A549 (cell line): Measurements from ENCODE around the gene LDLRAD1. TPM values are rescaled to one million over a fixed set of nuclear protein-coding genes. Genes with fewer than 3 reads are reported as not detected.
A peak's percentile ranks its signal among the peaks of the same experiment; 100 is the strongest.

ENCODE experiments used
- ATAC-seq, 2 experiments: fragments of 200-7000 bp in 1 of 2; fragments of >200 bp in 1 of 2; cut with Nextera tagmentation in 1 of 2; cut with Tn5 transposase in 1 of 2; 3 replicates each; pipeline versions ENCODE4 v1.8.0 to v1.9.1; 2018 to 2020; ENCODE audit warnings: mild to moderate bottlenecking in 1 of 2, moderate library complexity in 1 of 2
- CTCF ChIA-PET: fragments of 300-600 bp; sonication (Branson Sonifier 250); formaldehyde crosslinking; extraction: SDS; loops from one replicate; lab custom pipeline; 2021; ENCODE audit warnings: antibody characterized with exemption, inconsistent platforms; lab: Yijun Ruan, JAX
- POLR2A ChIA-PET: fragments of 350-600 bp; formaldehyde crosslinking; extraction: SDS; loops from one replicate; lab custom pipeline; 2021; ENCODE audit warnings: antibody characterized with exemption, inconsistent platforms; lab: Yijun Ruan, JAX
- DNase-seq, 2 experiments: peaks; one replicate each; pipeline versions ENCODE4 v3.0.0 to v3.0.0-alpha.2; 2011 to 2016; ENCODE audit warnings: low read depth in 1 of 2, low spot score in 1 of 2
- FAIRE-seq: peaks from 2 replicates; lab custom pipeline; 2011; peaks lifted over from hg19 to GRCh38; lab: Jason Lieb, UNC
- H3K27ac ChIP-seq, 2 experiments: fragments of >200 bp; sonication (Bioruptor Twin); formaldehyde crosslinking; 3 replicates each; pipeline ENCODE4 v1.5.1; 2016 to 2017
- H3K4me1 ChIP-seq: fragments of >200 bp; sonication (Bioruptor Twin); formaldehyde crosslinking; 3 replicates; pipeline ENCODE4 v1.6.1; 2016
- H3K4me2 ChIP-seq: fragments of >200 bp; sonication (Bioruptor Twin); formaldehyde crosslinking; 3 replicates; pipeline ENCODE4 v1.6.1; 2016
- H3K4me3 ChIP-seq: fragments of >200 bp; sonication (Bioruptor Twin); formaldehyde crosslinking; 3 replicates; pipeline ENCODE4 v1.5.1; 2016
- H3K9me3 ChIP-seq: fragments of >200 bp; sonication (Bioruptor Twin); formaldehyde crosslinking; 3 replicates; pipeline ENCODE4 v1.6.1; 2016
- BHLHE40 ChIP-seq: IDR thresholded peaks from 2 replicates; pipeline ENCODE4 v1.6.1; 2012; ENCODE audit warnings: low read depth, low read length, inconsistent platforms
- CBX2 ChIP-seq: fragments of 200-600 bp; sonication (generic); IDR thresholded peaks from 2 replicates; pipeline ENCODE4 v1.6.1; 2016; ENCODE audit warnings: low read depth, mild to moderate bottlenecking, borderline replicate concordance
- CHD4 ChIP-seq: fragments of 200-600 bp; sonication (generic); IDR thresholded peaks from 2 replicates; pipeline ENCODE4 v1.6.1; 2016; ENCODE audit warnings: antibody characterized with exemption, mild to moderate bottlenecking, borderline replicate concordance
- EHMT2 ChIP-seq: fragments of 200-600 bp; sonication (generic); IDR thresholded peaks from 2 replicates; pipeline ENCODE4 v1.6.1; 2016; ENCODE audit warnings: antibody characterized with exemption, low read depth, mild to moderate bottlenecking, moderate library complexity
- ESRRA ChIP-seq: fragments of 150-350 bp; IDR thresholded peaks from 2 replicates; pipeline ENCODE4 v1.6.1; 2014; ENCODE audit warnings: mild to moderate bottlenecking, low read length, borderline replicate concordance
- FOSB ChIP-seq: fragments of 250-450 bp; sonication (Bioruptor Pico); IDR thresholded peaks from 2 replicates; pipeline ENCODE4 v1.5.0; 2020; ENCODE audit warnings: mild to moderate bottlenecking, moderate library complexity
- FOSL2 ChIP-seq, 2 experiments: fragments of 450-650 bp in 1 of 2; fragments of >200 bp in 1 of 2; sonication (Bioruptor Twin) in 1 of 2; formaldehyde crosslinking; IDR thresholded peaks; 2 replicates each; pipeline versions ENCODE4 v1.5.0 to v1.6.1; 2016 to 2020; ENCODE audit warnings: mild to moderate bottlenecking in 1 of 2, moderate library complexity in 1 of 2
- FOXS1 ChIP-seq: fragments of 250-450 bp; sonication (Bioruptor Pico); IDR thresholded peaks from 2 replicates; pipeline ENCODE4 v1.5.0; 2020; ENCODE audit warnings: mild to moderate bottlenecking, moderate library complexity
- HDAC2 ChIP-seq: fragments of 200-600 bp; sonication (generic); IDR thresholded peaks from 2 replicates; pipeline ENCODE4 v1.6.1; 2016
- HEYL ChIP-seq: fragments of 250-450 bp; sonication (Bioruptor Pico); IDR thresholded peaks from 2 replicates; pipeline ENCODE4 v1.8.0; 2021; ENCODE audit warnings: mild to moderate bottlenecking, moderate library complexity
- HOXA7 ChIP-seq: fragments of 250-450 bp; sonication (Bioruptor Pico); IDR thresholded peaks from 2 replicates; pipeline ENCODE4 v1.5.0; 2020; ENCODE audit warnings: mild to moderate bottlenecking, moderate library complexity
- HOXB13 ChIP-seq: fragments of 250-450 bp; sonication (Bioruptor Pico); IDR thresholded peaks from 2 replicates; pipeline ENCODE4 v1.5.0; 2020; ENCODE audit warnings: low read depth, mild to moderate bottlenecking, moderate library complexity
- JUN ChIP-seq, 2 experiments: fragments of >200 bp; sonication (Bioruptor Twin); formaldehyde crosslinking; IDR thresholded peaks; 2 replicates in 1 of 2; 3 replicates in 1 of 2; pipeline ENCODE4 v1.6.1; 2016 to 2017
- JUNB ChIP-seq: fragments of >200 bp; sonication (Bioruptor Twin); formaldehyde crosslinking; IDR thresholded peaks from 2 replicates; pipeline ENCODE4 v1.6.1; 2016
- MAZ ChIP-seq: fragments of 150-350 bp; IDR thresholded peaks from 2 replicates; pipeline ENCODE4 v1.6.1; 2014; ENCODE audit warnings: antibody characterized with exemption, low read depth, low read length, borderline replicate concordance
- NR3C1 ChIP-seq: fragments of >200 bp; sonication (Bioruptor Twin); formaldehyde crosslinking; IDR thresholded peaks from 3 replicates; pipeline ENCODE4 v1.6.1; 2017
- PHF8 ChIP-seq: fragments of 200-600 bp; sonication (generic); IDR thresholded peaks from 2 replicates; pipeline ENCODE4 v1.6.1; 2016; ENCODE audit warnings: low read depth, mild to moderate bottlenecking, antibody characterized with exemption, moderate library complexity, borderline replicate concordance
- POLR2A ChIP-seq: IDR thresholded peaks from 2 replicates; pipeline ENCODE4 v1.6.1; 2012; ENCODE audit warnings: mild to moderate bottlenecking, low read length
- RARB ChIP-seq: fragments of 250-450 bp; sonication (Bioruptor Pico); IDR thresholded peaks from 2 replicates; pipeline ENCODE4 v1.8.0; 2021; ENCODE audit warnings: mild to moderate bottlenecking, moderate library complexity
- RCOR1 ChIP-seq: fragments of 150-350 bp; IDR thresholded peaks from 2 replicates; pipeline ENCODE4 v1.6.1; 2014; ENCODE audit warnings: antibody characterized with exemption, low read length, low read depth
- RFX5 ChIP-seq: fragments of 450-650 bp; IDR thresholded peaks from 2 replicates; pipeline ENCODE4 v1.7.1; 2014; ENCODE audit warnings: antibody characterized with exemption, mild to moderate bottlenecking, moderate library complexity
- RNF2 ChIP-seq: fragments of 200-600 bp; sonication (generic); IDR thresholded peaks from 2 replicates; pipeline ENCODE4 v1.6.1; 2016; ENCODE audit warnings: low read depth, mild to moderate bottlenecking, antibody characterized with exemption, moderate library complexity, borderline replicate concordance
- SMC3 ChIP-seq: fragments of >200 bp; sonication (Bioruptor Twin); formaldehyde crosslinking; IDR thresholded peaks from 3 replicates; pipeline ENCODE4 v1.6.1; 2018; ENCODE audit warnings: inconsistent platforms
- ZC3H11A ChIP-seq: fragments of 450-650 bp; IDR thresholded peaks from 2 replicates; pipeline ENCODE4 v1.6.1; 2014; ENCODE audit warnings: antibody characterized with exemption, mild to moderate bottlenecking
- WGBS: methylation state at CpG from one replicate; pipeline ENCODE4 v1.1.6; 2017; ENCODE audit errors: missing lambda C conversion rate; 5-methylcytosine and 5-hydroxymethylcytosine counted together
- polyA plus RNA-seq, 4 experiments: library from polyadenylated mRNA; depleted of rRNA in 3 of 4; stranded (reverse); fragments of >200 nt; fragmentation: RNase III in 1 of 4; extraction: RNeasy Plus Mini Kit Qiagen cat#74134 plus additional on column Dnase treatment in 1 of 4; gene quantifications; 2 replicates in 3 of 4; 3 replicates in 1 of 4; pipeline ENCODE4 v1.2.3, GENCODE V29; 2011 to 2017
- TF ChIP-seq, protein P1 (sequence below): fragments of 250-450 bp; sonication (Bioruptor Pico); IDR thresholded peaks from 2 replicates; pipeline ENCODE4 v1.5.0; 2020; ENCODE audit warnings: low read depth, mild to moderate bottlenecking, moderate library complexity
- TF ChIP-seq, protein P2 (sequence below): fragments of 200-600 bp; sonication (generic); IDR thresholded peaks from 2 replicates; pipeline ENCODE4 v1.6.1; 2016; ENCODE audit warnings: antibody characterized with exemption, mild to moderate bottlenecking, moderate library complexity
- TF ChIP-seq, protein P3 (sequence below): fragments of 150-350 bp; IDR thresholded peaks from 2 replicates; pipeline ENCODE4 v1.6.1; 2014; ENCODE audit warnings: low read depth, mild to moderate bottlenecking, low read length
- TF ChIP-seq, protein P4 (sequence below): fragments of 250-450 bp; sonication (Bioruptor Pico); IDR thresholded peaks from 2 replicates; pipeline ENCODE4 v1.5.0; 2021; ENCODE audit warnings: mild to moderate bottlenecking, moderate library complexity, borderline replicate concordance
- TF ChIP-seq, protein P5 (sequence below): fragments of >200 bp; sonication (Bioruptor Twin); formaldehyde crosslinking; IDR thresholded peaks from 2 replicates; pipeline ENCODE4 v1.6.1; 2016

The LDLRAD1 gene
- polyA plus RNA-seq, 2 of the 4 experiments (the other 2 are of a cell fraction) = 0.06 TPM; not detected in 1

DNA sequence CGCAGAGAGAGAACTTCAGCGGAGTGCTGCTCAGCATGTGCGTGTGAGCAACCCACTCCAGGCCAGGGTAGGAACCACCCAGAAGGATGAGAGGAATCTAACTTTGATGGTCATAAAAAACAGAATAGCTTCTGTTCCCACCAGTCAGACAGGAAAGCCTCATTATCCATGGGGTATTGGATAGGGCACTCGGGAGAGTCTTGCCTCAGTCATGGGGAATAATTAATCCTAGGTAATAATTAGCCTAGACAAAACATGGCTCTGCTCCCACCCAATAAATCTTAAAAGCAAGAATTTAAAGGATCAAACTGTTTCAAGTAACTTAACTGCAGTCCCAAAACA is 35.3 kb downstream of the LDLRAD1 start:
- Histone ChIP-seq H3K4me1 (no peaks in the 10 kb centered on the region), H3K4me2 (peak overlapping the region; percentile 26; the same call in 1 of the 3 replicates), H3K9me3 (no peaks in the 10 kb centered on the region), H3K4me3 (no peak overlapping the region), H3K27ac (no peak overlapping the region; a peak in 1 of 6 replicates)
- no peak for FAIRE-seq
- no peak for DNase-seq
- WGBS = 92% methylated on average over 3 of the region's 4 CpGs
- CTCF ChIA-PET = interaction anchor here (1.1 kb wide), 1 partner anchor 33 kb away, joined by 3 read pairs; no protein-coding TSS in a partner anchor
- no peak for TF ChIP-seq POLR2A
- no peak for TF ChIP-seq HEYL (CRISPR knock-in tag)
- no peak for TF ChIP-seq MAZ
- TF ChIP-seq RFX5 = no peak
- TF ChIP-seq EHMT2 = no peak
- TF ChIP-seq ESRRA = no peak
- no peak for TF ChIP-seq ZC3H11A
- TF ChIP-seq SMC3 = no peak
- TF ChIP-seq NR3C1 = no peak
- no peak for TF ChIP-seq RCOR1
- TF ChIP-seq FOSL2 (IDR thresholded peaks at IDR 0.05) = no peak
- no peak for TF ChIP-seq FOSL2 (CRISPR knock-in tag; IDR thresholded peaks at IDR 0.05)
- TF ChIP-seq, protein P1, sequence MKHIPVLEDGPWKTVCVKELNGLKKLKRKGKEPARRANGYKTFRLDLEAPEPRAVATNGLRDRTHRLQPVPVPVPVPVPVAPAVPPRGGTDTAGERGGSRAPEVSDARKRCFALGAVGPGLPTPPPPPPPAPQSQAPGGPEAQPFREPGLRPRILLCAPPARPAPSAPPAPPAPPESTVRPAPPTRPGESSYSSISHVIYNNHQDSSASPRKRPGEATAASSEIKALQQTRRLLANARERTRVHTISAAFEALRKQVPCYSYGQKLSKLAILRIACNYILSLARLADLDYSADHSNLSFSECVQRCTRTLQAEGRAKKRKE (CRISPR knock-in tag) = no peak
- TF ChIP-seq BHLHE40 = no peak
- no peak for TF ChIP-seq HDAC2
- TF ChIP-seq RNF2 = no peak
- no peak for TF ChIP-seq HOXB13
- TF ChIP-seq RARB (CRISPR knock-in tag) = no peak
- no peak for TF ChIP-seq CHD4
- ATAC-seq = no peak
- POLR2A ChIA-PET = no interaction called here

DNA sequence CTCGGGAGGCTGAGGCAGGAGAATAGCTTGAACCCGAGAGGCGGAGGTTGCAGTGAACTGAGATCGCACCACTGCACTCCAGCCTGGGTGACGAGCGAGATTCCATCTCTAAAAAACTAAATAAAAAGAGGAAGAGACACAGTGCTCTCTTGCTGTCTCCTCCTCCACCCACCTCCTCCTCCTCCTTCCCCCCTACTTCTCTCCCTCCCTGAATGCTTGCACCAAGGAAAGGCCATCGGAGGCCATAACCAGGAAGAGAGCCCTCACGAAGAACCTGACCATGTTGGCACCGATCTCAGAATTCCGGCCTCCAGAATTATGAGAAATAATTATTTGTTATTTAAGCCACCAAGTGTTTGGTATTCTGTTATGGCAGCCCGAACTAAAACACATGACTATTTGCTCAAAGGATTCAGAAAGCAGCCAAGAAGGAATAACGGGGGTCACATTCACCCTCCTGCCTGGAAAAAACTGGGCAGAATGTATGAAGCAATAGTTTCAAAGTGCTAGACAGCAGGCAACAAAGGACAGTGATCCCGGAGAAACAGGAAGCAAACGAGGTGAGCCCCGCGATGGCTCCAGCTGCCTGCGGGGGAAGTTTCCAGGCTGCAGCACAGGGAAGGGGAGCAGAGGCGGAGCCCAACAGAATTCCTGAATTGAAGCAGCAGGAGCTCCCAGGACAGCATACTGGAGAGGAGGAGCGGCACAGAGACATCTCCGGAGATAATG is 35.8 kb downstream of the LDLRAD1 start:
- POLR2A ChIA-PET = no interaction called here
- no peak overlapping the region; a peak in 1 of 6 replicates for H3K27ac ChIP-seq
- 72% methylated on average over 20 of the region's 20 CpGs for WGBS
- CTCF ChIA-PET = interaction anchor here (1.1 kb wide), 1 partner anchor 33 kb away, joined by 3 read pairs; no protein-coding TSS in a partner anchor
- peak overlapping the region; percentile 26; the same call in 1 of the 3 replicates for H3K4me2 ChIP-seq
- TF ChIP-seq RCOR1 (no peak), BHLHE40 (no peak), HOXA7 (no peak), FOXS1 (CRISPR knock-in tag) (no peak), PHF8 (no peak), CBX2 (no peak), HEYL (CRISPR knock-in tag) (no peak), JUNB (no peak), JUN (IDR thresholded peaks at IDR 0.05) (no peak), FOSB (no peak)
- TF ChIP-seq, protein P2, sequence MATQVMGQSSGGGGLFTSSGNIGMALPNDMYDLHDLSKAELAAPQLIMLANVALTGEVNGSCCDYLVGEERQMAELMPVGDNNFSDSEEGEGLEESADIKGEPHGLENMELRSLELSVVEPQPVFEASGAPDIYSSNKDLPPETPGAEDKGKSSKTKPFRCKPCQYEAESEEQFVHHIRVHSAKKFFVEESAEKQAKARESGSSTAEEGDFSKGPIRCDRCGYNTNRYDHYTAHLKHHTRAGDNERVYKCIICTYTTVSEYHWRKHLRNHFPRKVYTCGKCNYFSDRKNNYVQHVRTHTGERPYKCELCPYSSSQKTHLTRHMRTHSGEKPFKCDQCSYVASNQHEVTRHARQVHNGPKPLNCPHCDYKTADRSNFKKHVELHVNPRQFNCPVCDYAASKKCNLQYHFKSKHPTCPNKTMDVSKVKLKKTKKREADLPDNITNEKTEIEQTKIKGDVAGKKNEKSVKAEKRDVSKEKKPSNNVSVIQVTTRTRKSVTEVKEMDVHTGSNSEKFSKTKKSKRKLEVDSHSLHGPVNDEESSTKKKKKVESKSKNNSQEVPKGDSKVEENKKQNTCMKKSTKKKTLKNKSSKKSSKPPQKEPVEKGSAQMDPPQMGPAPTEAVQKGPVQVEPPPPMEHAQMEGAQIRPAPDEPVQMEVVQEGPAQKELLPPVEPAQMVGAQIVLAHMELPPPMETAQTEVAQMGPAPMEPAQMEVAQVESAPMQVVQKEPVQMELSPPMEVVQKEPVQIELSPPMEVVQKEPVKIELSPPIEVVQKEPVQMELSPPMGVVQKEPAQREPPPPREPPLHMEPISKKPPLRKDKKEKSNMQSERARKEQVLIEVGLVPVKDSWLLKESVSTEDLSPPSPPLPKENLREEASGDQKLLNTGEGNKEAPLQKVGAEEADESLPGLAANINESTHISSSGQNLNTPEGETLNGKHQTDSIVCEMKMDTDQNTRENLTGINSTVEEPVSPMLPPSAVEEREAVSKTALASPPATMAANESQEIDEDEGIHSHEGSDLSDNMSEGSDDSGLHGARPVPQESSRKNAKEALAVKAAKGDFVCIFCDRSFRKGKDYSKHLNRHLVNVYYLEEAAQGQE = no peak
- TF ChIP-seq, protein P3, sequence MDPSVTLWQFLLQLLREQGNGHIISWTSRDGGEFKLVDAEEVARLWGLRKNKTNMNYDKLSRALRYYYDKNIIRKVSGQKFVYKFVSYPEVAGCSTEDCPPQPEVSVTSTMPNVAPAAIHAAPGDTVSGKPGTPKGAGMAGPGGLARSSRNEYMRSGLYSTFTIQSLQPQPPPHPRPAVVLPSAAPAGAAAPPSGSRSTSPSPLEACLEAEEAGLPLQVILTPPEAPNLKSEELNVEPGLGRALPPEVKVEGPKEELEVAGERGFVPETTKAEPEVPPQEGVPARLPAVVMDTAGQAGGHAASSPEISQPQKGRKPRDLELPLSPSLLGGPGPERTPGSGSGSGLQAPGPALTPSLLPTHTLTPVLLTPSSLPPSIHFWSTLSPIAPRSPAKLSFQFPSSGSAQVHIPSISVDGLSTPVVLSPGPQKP = no peak
- TF ChIP-seq, protein P4, sequence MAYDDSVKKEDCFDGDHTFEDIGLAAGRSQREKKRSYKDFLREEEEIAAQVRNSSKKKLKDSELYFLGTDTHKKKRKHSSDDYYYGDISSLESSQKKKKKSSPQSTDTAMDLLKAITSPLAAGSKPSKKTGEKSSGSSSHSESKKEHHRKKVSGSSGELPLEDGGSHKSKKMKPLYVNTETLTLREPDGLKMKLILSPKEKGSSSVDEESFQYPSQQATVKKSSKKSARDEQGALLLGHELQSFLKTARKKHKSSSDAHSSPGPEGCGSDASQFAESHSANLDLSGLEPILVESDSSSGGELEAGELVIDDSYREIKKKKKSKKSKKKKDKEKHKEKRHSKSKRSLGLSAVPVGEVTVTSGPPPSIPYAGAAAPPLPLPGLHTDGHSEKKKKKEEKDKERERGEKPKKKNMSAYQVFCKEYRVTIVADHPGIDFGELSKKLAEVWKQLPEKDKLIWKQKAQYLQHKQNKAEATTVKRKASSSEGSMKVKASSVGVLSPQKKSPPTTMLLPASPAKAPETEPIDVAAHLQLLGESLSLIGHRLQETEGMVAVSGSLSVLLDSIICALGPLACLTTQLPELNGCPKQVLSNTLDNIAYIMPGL (CRISPR knock-in tag) = no peak
- TF ChIP-seq, protein P5, sequence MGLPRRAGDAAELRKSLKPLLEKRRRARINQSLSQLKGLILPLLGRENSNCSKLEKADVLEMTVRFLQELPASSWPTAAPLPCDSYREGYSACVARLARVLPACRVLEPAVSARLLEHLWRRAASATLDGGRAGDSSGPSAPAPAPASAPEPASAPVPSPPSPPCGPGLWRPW = no peak
- TF ChIP-seq, all 56 proteins: peak for 0
- no peaks in the 10 kb centered on the region for H3K4me1 ChIP-seq
- peak in 1 of 2 experiments; percentile 9 for DNase-seq
- H3K9me3 ChIP-seq = no peaks in the 10 kb centered on the region
- no peak for FAIRE-seq
- ATAC-seq = peak; percentile 8 to 50; a peak in 3 of 6 replicates
- H3K4me3 ChIP-seq = no peak overlapping the region
